Astrocyte of the hippocampus (primary cell): Measurements from ENCODE around the gene CFAP97.
"Not testable (repeated sequence)": the region's sequence is repeated elsewhere in the genome, so short reads cannot be mapped to it uniquely, and the experiment has no call there.

Experiments
- DNase-seq: peaks from one replicate; pipeline ENCODE4 v3.0.0; 2011; ENCODE audit warnings: low read depth, low spot score

CFAP97 gene

DNA sequence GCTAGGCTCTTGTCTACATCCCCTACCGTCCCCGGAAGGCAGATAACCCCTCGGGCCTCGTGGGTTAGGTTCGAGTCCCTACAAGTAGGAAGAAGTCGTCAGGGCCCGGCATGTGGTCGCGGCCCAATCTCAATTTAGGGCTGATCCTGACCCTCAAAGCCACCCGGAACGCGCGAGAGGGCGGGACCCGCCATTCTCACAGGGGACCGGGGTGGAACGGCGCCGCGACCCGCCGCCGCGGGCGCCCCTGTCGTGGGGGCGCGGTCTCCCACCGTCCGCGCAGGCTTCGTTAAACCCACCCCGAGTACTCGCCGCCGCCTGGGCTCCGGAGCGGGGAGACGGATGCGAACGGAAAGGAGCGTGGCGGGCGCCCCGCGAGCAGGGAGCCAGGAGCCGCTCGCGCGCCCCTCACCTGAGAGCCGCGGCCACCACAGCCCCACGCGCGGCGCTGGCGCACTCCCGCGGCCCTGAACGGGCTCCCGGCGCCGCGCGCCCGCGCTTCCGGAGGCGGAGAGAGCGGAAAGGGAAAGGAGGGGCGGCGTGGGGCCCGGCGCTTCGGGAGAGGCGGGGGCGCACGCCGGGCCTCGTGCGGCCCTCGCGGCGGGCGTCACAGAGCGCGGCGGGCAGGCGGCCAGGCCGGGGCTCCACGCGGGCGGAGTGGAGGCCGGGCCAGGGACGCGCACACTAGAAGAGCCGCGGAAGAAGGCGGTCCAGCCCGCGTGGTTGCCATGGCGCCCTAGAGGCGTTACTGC, at the start of gene CFAP97:
Gene CFAP97, minus strand, starts transcription at position 515 of the 752 bp plus-strand sequence. CDS start 12,804 bp downstream, outside the sequence.
- DNase-seq = peak; percentile 95

DNA sequence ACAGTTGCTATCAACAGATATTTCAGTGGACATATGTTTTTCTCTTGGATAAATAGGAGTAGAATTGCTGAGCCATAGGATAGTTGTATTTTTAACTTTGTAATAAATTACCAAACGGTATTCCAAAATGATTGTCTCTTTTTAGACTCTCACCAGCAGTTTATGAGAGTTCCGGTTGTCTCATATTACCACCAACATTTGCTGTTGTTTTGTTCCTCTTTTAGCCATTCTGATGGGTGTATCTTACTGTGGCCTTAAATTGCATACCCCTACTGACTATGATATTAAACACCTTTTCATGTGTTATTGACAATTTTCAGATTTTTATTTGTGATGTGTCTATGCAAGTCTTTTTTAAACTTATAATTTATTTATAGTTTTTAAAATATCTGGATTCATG, 45.3 kb upstream of the CFAP97 start:
- no peak for DNase-seq

DNA sequence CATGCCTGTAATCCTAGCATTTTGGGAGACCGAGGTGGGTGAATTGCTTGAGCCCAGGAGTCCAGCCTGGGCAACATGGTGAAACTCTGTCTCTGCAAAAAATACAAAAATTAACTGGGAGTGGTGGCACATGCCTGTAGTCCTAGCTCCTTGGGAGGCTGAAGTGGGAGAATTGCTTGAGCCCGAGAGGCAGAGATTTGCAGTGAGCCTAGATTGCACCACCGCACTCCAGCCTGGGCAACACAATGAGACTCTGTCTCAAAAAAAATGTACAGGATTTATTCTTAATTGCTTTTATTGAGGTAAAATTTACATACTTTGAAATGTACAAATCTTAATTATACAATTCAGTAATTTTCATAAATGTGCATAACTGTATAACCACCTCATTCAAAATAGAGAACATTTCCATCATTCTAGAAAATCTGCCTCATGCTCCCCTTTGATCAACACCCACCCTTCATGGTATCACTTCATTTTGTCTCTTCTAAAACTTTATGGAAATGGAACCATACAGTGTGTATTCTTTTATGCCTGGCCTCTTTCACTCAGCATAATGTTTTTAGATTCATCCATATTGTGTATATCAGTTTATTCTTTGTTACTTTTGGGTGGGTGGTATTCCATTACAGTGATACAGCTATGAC, 44.7 kb upstream of the CFAP97 start:
- no peak for DNase-seq

DNA sequence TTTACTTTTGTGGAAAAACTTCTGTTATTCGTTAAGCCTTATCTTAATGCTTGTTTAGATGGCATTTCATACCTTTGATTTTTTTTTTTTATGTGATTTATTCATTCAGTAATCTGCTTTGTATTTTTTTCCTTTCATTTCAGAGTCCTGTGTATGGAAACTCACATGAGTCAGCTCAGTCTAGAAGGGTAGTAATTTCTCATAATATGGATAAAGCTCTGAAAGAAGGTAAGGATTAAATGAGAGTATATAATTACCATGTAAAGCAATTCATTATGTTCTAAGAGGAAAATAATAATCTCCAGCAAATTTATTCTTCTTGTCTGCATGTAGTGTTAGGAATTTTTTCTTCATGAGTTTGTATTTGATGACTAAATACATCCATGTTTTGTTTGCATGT, 43.4 kb upstream of the CFAP97 start:
- no peak for DNase-seq

- DNase-seq = no peak
Observed at GRCh38 chr4:185246453-185246852, 42.7 kb upstream of the CFAP97 start.

DNA sequence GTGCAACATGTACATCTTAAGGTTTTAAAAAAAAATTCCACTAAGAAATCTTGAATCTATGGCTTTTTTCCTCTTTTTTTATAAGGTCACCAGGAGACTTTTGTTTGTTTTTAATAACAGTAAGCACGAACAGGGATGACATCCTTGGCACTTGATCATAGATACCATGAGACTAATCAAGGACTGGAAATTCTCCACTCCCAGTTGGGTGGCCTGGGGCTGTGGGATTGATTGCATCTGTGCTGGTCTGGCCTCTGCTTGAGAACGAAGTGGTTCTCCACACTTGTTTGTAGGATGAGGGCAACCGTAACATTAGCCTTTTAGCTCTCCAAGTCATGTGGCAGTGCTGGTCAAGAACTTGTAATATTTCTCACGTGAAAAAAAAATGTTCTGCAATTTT, 41.0 kb upstream of the CFAP97 start:
- DNase-seq = no peak

DNA sequence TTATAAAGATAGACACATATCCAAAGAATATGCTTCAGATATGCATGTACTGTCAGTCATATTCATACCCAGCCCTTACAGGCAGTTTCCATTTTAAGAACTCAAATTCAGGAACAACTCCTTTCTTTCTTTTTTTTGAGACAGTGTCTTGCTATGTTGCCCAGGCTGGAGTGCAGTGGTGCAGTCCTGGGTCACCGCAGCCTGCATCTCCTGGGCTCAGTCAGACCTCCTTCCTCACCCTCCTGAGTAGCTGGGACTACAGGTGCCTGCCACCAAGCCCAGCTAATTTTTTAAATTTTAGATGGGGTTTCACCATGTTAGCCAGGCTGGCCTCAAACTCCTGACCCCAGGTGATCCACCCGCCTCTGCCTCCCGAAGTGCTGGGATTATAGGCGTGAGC, 40.1 kb upstream of the CFAP97 start:
- DNase-seq = no peak

DNA sequence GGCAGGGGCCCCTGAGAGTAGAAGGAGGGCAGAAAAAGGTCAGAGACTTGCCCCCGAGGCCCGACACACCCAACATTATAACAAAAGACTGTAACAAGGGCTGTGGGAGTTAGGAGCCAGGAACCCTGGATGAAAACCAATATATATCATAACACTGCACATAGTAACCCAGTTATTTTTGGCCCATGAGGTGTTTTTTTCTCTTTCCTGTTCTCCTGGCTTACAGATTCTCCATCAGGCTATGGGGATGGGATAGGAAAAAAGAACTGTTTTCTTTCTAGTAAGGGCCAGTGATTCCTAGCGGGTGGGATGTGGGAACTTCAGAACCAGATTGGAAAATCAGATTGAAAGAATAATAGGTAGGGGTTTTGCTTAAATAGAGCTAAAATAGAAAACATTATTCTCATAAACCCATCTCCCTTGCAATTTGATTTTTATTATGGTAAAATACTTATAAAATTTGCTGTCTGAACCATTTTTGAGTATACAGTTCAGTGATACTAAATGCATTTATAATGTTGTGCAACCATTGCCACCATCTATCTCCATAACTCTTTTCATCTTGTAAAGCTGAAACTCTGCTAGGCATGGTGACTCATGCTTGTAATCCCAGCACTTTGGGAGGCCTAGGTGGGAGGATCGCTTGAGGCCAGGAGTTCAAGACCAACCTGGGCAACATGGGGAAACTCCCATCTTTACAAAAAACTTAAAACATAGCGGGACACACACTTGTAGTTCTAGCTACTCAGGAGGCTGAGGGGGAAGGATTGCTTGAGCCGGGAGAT, 39.1 kb upstream of the CFAP97 start:
- no peak for DNase-seq

GRCh38 chr4:185240486-185240885, 36.7 kb upstream of the CFAP97 start:
- not testable (repeated sequence) for DNase-seq

- no peak for DNase-seq
Observed at GRCh38 chr4:185238750-185239149, 35.0 kb upstream of the CFAP97 start.

DNA sequence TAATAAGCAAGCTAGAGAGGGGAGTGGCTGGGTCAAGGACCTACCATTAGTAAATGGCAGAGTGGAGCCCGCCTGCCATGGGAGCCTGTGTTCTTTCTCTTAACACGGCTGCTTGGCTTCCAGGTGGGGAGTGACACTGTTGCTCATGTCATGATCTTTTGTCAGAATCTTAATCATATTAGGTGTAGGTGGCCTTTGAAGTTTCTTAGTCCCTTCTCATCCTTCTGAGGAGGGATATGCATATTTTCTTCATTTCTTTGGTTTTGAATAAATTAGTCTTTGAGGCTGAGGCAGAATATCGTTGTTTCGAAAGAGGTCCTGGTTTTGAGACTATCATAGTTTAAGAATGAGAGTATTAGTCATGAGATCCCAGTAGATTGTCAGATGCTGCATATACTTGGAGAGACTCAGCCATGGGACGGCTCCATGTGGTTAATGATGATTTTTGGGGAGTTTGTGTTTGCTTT, 34.4 kb upstream of the CFAP97 start:
- peak; percentile 39 for DNase-seq

DNA sequence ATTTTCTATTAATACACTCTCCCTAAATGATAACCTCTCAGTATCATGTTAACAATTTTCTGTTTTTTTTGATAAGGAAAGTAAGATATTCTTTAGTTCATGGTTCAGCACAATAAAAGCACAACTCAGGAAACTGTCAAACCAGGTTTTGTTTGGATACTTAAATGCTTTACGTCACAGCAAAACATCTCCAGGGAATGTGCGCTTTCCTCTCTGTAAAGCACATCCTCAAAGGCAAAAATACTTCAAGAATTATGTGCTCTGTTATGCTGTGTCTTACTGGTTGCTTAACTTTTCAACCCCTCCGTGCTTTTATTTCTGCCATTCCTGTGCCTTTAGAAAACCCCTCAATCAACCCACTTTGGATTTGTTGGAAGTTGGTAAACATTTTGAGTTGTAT, 33.4 kb upstream of the CFAP97 start:
- no peak for DNase-seq

- DNase-seq = no peak
Observed at GRCh38 chr4:185235843-185236503, 32.2 kb upstream of the CFAP97 start.

DNA sequence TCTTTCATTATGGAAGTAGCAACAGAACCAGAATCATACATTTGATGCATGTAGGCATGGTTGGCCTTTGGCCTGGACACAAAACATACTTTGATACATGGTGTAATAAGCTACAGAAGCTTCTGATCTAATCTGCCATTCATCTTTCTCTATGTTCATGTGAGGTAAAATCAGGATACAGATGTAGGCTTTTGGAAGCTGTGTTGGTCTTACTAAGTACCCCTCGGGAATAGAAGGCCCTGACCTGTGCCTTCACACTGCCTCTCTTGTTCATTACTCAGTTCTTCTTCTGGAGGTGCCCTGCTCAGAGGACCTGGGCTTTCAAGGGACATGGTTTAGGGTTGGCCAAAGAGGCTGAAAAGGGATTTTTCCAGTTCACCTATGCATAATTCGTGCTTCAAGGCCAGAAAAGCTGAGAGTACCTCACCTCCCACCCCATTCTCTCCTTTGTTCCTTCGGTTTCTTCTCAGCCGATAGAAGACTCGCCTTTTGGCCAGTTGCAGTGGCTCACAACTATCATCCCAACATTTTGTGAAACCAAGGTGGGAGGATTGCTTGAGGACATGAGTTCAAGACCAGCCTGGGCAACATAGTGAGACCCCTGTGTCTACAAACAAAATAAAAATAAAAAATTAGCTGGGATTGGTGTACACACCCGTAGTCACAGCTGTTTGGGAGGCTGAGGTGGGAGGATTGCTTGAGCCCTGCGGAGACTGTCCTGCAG, 31.5 kb upstream of the CFAP97 start:
- no peak for DNase-seq

- DNase-seq = peak; percentile 19
Observed at GRCh38 chr4:185232370-185232769, 28.6 kb upstream of the CFAP97 start.

DNA sequence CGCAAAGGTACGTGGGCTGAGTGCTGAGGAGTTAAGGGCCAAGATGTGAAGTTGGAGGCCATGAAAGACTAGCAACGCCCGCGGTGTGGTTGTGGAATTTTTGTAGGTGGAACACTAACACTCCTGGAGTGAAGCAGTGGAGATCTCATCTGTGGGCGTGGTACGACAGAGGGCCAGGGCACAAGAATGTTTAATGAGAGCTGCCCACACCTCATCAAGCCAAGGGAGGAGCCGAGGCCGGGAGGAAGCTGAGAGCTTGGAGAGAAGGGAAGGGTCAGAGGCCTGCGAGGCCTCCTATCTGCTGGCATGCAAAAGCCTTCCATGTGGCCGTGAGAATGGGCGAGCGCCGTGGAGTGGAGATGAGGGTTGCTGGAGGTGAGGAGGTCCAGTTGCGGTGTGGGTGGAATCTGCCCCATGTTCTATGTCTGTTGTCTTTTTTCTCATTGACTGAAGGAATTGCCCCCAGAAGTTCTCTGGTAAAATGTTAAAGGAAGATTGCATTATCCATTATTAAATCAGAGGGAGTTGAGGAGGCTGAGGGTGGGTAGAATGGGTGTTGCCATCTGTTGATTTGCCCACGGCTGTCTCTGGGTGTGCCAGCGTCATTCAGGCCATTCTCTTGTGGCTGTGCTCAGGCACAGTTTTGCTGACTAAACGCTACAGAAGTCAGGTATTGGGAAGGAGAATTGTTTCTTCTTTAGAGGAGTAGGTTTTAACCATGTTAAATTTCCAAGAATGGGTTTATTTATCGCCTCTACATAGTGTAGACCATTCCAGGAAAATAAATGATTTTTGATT, 25.4 kb upstream of the CFAP97 start:
- no peak for DNase-seq

DNA sequence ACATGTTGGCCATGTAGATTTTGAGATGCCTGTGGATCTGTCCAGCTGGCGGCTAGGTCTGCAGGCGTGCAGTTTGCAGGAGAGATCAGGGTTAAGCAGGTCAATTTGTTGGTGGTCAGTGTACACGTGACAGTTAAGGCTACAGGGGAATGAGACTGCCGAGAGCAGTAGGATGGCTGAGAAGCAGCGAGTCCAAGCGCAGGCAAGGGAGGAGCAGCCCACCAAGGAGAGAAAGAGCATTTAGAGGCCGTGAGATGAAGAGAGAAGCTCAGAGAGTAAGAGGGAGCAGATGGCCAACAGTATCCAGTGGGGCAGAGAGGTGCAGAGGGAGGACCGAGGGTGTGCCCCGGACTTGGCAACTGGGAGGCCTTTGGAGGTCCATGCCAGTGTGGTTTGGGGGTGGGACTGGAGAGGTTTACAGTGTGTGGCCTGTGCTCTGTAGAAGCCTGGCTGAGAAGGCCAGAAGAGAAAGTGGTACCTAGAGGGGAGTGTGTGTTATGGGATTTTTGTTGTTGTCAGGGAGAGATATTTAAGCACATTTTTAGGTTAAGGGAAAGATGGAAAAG, 24.0 kb upstream of the CFAP97 start:
- no peak for DNase-seq

DNA sequence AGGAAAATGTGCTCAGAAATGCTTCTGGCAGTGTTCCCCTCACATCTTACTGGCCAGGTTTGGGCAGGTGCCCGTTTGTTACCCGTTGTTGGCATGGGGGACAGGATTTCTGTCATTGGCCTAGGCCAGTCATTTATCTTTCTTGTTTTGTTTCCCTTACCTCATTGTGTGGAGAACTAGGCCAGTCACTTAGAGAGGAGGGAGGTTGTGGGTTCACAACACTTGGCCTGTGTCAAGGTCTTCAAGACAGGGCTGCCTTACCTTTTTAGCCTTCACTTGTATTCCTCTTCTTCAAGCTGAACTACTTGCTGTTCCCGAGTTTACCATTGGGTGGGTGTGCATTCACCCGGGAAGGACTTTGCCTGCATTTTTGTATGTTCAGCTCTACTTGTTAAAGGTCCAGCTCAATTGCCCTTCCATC, 23.3 kb upstream of the CFAP97 start:
- peak; percentile 33 for DNase-seq

GRCh38 chr4:185225940-185226339, 22.1 kb upstream of the CFAP97 start:
- DNase-seq = no peak

DNA sequence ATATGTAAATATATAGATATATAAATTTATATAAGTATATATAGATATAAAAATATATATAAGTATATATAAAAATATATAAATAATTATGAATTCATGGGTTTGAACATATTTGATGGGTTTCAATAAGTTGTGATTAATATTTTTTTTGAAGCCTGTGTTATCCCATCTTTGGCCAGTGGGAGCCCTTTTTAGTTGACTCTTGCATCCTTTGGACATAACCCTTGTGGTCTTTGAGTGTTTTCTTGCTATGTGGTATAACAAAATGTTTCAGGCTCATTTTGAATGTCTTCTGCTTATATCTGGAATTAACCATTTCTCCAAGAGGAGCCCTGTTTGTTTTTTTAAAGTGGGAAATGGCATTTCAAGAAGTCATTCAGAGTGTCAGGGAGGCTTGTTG, 20.8 kb upstream of the CFAP97 start:
- no peak for DNase-seq
